ENCODE data around the gene CDKAL1.

CDKAL1 gene

DNA sequence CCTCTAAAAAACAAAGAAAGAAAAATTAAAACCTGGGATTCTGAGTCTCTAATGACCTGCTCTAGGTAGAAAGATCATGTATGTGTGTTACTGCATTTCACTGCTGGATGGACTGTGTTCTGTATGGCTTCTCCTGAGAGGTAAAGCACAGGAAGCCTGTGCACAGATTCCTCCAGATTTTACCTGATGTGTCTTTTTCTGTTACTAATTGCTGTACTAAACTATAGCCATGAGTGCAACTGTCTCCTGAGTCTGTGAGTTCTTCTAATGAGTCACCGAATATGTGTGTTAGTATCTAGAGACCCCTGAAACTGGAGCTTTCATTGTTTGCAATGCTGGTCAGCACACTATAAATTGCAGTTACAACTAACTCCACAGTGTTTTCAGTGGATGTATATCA, 270.8 kb downstream of the CDKAL1 start:
- TF ChIP-seq CREB1 (IDR thresholded peaks at IDR 0.05; ENCODE audit: low read depth) (no peak), TCF12 (IDR thresholded peaks at IDR 0.05; ENCODE audit: low read depth) (no peak), YY1 (IDR thresholded peaks at IDR 0.05; ENCODE audit: low read depth) (no peak), TAF1 (IDR thresholded peaks at IDR 0.05; ENCODE audit: low read depth) (no peak), EP300 (IDR thresholded peaks at IDR 0.05; ENCODE audit: borderline replicate concordance) (no peak), EGR1 (IDR thresholded peaks at IDR 0.05) (no peak), RAD21 (IDR thresholded peaks at IDR 0.05; ENCODE audit: low read depth) (no peak), TEAD4 (IDR thresholded peaks at IDR 0.05) (no peak), NFIC (IDR thresholded peaks at IDR 0.05) (no peak), CEBPB (IDR thresholded peaks at IDR 0.05) (no peak)
- TF ChIP-seq, protein P1, sequence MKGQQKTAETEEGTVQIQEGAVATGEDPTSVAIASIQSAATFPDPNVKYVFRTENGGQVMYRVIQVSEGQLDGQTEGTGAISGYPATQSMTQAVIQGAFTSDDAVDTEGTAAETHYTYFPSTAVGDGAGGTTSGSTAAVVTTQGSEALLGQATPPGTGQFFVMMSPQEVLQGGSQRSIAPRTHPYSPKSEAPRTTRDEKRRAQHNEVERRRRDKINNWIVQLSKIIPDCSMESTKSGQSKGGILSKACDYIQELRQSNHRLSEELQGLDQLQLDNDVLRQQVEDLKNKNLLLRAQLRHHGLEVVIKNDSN (IDR thresholded peaks at IDR 0.05), result no peak

DNA sequence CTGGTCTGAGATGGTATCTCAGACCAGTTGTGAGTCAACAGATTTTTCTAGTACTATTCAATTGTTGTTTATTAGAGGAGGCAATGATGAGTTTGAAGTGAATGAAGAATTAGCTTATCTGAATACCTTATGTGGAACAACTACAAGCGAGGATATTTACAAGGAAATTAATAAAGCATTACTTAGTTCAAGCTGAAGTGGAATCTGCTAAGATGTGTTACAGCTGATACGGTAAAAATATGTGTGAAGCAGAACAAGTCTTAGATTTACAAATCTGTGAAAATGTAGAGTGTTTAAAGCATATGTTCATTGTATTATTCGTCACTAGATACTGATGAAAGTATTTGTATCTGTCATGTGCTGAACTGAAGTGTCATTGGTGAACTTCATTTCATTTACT, 272.4 kb downstream of the CDKAL1 start:
- TF ChIP-seq TCF12 (IDR thresholded peaks at IDR 0.05; ENCODE audit: low read depth) (no peak), EP300 (IDR thresholded peaks at IDR 0.05; ENCODE audit: borderline replicate concordance) (no peak), FOXM1 (IDR thresholded peaks at IDR 0.05; ENCODE audit: borderline replicate concordance, low read depth) (no peak), CEBPB (IDR thresholded peaks at IDR 0.05) (no peak)
- TF ChIP-seq, protein P1 (IDR thresholded peaks at IDR 0.05), result no peak

DNA sequence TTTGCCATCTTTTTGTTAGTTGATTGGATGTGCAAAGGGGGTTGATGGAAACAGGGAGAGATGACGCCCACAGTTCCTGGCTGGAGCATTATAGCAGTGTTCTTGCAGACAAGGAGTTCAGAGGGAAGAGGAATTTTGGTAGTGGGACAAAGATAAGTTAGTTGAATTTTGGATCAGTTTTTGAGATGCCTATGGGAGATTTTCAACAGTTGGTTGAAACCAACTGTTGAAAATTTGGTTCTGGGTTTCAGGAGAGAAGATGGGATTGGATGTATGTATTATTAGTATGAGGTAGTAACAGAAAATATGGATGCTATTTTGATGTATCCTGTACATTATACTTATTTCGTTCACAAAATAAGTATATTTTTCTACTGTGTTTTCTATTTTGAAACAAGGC, 274.2 kb downstream of the CDKAL1 start:
- TF ChIP-seq CEBPB (IDR thresholded peaks at IDR 0.05) (no peak), TCF12 (IDR thresholded peaks at IDR 0.05; ENCODE audit: low read depth) (no peak), TAF1 (IDR thresholded peaks at IDR 0.05; ENCODE audit: low read depth) (no peak), ZBTB7A (IDR thresholded peaks at IDR 0.05; ENCODE audit: low read depth) (no peak), RAD21 (IDR thresholded peaks at IDR 0.05; ENCODE audit: low read depth) (no peak), YY1 (IDR thresholded peaks at IDR 0.05; ENCODE audit: low read depth) (no peak), TEAD4 (IDR thresholded peaks at IDR 0.05) (no peak), FOXM1 (IDR thresholded peaks at IDR 0.05; ENCODE audit: borderline replicate concordance, low read depth) (no peak), NFIC (IDR thresholded peaks at IDR 0.05) (no peak), EP300 (IDR thresholded peaks at IDR 0.05; ENCODE audit: borderline replicate concordance) (no peak), EGR1 (IDR thresholded peaks at IDR 0.05) (no peak), CREB1 (IDR thresholded peaks at IDR 0.05; ENCODE audit: low read depth) (no peak)
- TF ChIP-seq, protein P2, sequence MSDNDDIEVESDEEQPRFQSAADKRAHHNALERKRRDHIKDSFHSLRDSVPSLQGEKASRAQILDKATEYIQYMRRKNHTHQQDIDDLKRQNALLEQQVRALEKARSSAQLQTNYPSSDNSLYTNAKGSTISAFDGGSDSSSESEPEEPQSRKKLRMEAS (IDR thresholded peaks at IDR 0.05), result no peak
- TF ChIP-seq, protein P1 (IDR thresholded peaks at IDR 0.05), result no peak
- TF ChIP-seq, protein P3, sequence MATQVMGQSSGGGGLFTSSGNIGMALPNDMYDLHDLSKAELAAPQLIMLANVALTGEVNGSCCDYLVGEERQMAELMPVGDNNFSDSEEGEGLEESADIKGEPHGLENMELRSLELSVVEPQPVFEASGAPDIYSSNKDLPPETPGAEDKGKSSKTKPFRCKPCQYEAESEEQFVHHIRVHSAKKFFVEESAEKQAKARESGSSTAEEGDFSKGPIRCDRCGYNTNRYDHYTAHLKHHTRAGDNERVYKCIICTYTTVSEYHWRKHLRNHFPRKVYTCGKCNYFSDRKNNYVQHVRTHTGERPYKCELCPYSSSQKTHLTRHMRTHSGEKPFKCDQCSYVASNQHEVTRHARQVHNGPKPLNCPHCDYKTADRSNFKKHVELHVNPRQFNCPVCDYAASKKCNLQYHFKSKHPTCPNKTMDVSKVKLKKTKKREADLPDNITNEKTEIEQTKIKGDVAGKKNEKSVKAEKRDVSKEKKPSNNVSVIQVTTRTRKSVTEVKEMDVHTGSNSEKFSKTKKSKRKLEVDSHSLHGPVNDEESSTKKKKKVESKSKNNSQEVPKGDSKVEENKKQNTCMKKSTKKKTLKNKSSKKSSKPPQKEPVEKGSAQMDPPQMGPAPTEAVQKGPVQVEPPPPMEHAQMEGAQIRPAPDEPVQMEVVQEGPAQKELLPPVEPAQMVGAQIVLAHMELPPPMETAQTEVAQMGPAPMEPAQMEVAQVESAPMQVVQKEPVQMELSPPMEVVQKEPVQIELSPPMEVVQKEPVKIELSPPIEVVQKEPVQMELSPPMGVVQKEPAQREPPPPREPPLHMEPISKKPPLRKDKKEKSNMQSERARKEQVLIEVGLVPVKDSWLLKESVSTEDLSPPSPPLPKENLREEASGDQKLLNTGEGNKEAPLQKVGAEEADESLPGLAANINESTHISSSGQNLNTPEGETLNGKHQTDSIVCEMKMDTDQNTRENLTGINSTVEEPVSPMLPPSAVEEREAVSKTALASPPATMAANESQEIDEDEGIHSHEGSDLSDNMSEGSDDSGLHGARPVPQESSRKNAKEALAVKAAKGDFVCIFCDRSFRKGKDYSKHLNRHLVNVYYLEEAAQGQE (IDR thresholded peaks at IDR 0.05; ENCODE audit: low read depth), result no peak

DNA sequence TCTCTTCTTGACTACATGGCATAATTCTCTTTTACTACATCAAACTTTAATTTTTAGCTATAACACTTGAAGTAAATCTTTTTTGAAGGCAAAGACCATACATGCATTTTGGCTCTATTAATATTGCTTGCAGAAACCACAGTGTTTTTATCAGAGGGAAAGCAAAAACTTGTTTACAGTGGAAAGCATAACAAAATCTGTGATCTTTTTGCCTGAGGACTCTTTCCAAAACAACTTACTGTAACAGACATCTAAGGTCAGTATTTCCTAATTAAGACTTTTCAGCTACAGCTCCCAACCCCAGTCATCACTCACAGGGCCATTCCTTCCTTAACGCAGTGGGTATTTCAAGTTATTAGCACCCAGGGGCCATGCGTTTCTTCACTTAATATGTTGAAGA, 274.7 kb downstream of the CDKAL1 start:
- TF ChIP-seq TCF12 (IDR thresholded peaks at IDR 0.05; ENCODE audit: low read depth) (no peak), EGR1 (IDR thresholded peaks at IDR 0.05) (no peak), CREB1 (IDR thresholded peaks at IDR 0.05; ENCODE audit: low read depth) (no peak), NFIC (IDR thresholded peaks at IDR 0.05) (no peak), YY1 (IDR thresholded peaks at IDR 0.05; ENCODE audit: low read depth) (no peak), FOXM1 (IDR thresholded peaks at IDR 0.05; ENCODE audit: borderline replicate concordance, low read depth) (no peak), CEBPB (IDR thresholded peaks at IDR 0.05) (no peak), TAF1 (IDR thresholded peaks at IDR 0.05; ENCODE audit: low read depth) (no peak), EP300 (IDR thresholded peaks at IDR 0.05; ENCODE audit: borderline replicate concordance) (no peak), RAD21 (IDR thresholded peaks at IDR 0.05; ENCODE audit: low read depth) (no peak), TEAD4 (IDR thresholded peaks at IDR 0.05) (no peak), ZBTB7A (IDR thresholded peaks at IDR 0.05; ENCODE audit: low read depth) (no peak)
- TF ChIP-seq, protein P2 (IDR thresholded peaks at IDR 0.05), result no peak
- TF ChIP-seq, protein P3 (IDR thresholded peaks at IDR 0.05; ENCODE audit: low read depth), result no peak

DNA sequence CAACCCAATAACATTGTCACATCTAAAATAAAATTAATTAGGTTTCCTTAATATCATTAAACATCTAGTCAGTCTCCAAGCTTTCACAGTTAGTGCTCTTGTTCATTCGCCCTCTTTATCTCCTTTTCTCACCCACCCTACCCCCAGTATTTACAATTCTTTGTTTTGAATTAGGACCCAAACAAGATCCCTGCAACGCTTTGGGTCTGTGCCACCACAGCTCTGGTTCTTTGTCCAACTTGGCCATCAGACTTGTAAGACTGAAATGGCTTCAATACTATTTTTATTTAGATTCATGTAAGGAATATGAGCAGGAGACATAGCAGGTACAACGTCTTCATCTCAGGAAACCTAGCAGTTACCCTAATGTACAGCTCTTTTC, 276.5 kb downstream of the CDKAL1 start:
- TF ChIP-seq NFIC (IDR thresholded peaks at IDR 0.05) (no peak), TAF1 (IDR thresholded peaks at IDR 0.05; ENCODE audit: low read depth) (no peak), EP300 (IDR thresholded peaks at IDR 0.05; ENCODE audit: borderline replicate concordance) (no peak), TCF12 (IDR thresholded peaks at IDR 0.05; ENCODE audit: low read depth) (no peak), YY1 (IDR thresholded peaks at IDR 0.05; ENCODE audit: low read depth) (no peak), FOXM1 (IDR thresholded peaks at IDR 0.05; ENCODE audit: borderline replicate concordance, low read depth) (no peak), RAD21 (IDR thresholded peaks at IDR 0.05; ENCODE audit: low read depth) (no peak), TEAD4 (IDR thresholded peaks at IDR 0.05) (no peak), EGR1 (IDR thresholded peaks at IDR 0.05) (no peak), CREB1 (IDR thresholded peaks at IDR 0.05; ENCODE audit: low read depth) (no peak), ZBTB7A (IDR thresholded peaks at IDR 0.05; ENCODE audit: low read depth) (no peak), CEBPB (IDR thresholded peaks at IDR 0.05) (no peak)
- TF ChIP-seq, protein P1 (IDR thresholded peaks at IDR 0.05), result no peak
- TF ChIP-seq, protein P3 (IDR thresholded peaks at IDR 0.05; ENCODE audit: low read depth), result no peak
- TF ChIP-seq, protein P2 (IDR thresholded peaks at IDR 0.05), result no peak
